Measurements from ENCODE around the gene TMEM198.

DNA sequence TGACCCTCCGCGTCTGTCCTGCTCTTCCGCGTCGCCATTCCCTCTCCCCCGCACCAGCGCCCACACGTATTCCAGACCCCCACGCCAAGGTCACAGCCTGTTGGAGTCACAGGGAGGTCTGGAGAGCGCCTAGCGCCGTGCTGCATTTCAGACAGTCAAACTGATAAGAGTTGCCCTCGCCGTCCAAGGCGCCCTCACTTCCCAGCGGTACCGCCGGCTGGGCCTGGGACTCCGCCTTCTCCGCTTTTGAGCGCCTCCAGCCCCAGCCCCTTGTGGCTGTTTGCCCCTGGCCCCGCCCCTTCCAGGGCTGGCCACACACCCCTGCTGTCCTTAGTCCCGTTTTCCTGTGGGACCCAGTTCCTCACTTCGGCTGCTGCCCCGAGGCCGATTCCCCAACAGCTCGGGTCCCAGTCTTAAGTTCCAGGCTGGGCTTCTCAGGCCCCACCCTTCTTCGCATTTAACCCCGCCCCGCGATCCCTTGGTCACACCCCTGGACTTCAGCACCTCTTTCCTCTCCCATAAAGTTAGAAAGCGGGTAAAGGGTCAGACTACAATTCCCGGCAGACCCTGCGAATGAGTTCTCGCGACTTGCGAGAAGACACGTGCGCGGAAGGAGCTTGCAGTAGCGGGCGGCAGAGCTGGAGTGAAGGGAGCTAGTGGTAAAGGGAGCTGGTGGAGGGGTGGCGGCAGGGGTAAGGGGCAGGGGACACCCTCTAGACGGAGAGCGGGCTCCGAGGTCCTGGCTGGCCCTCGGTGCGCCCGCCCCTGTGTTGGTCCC, 45.4 kb upstream of the TMEM198 start, which contains the start of gene GMPPA:
- TF ChIP-seq, protein P1, sequence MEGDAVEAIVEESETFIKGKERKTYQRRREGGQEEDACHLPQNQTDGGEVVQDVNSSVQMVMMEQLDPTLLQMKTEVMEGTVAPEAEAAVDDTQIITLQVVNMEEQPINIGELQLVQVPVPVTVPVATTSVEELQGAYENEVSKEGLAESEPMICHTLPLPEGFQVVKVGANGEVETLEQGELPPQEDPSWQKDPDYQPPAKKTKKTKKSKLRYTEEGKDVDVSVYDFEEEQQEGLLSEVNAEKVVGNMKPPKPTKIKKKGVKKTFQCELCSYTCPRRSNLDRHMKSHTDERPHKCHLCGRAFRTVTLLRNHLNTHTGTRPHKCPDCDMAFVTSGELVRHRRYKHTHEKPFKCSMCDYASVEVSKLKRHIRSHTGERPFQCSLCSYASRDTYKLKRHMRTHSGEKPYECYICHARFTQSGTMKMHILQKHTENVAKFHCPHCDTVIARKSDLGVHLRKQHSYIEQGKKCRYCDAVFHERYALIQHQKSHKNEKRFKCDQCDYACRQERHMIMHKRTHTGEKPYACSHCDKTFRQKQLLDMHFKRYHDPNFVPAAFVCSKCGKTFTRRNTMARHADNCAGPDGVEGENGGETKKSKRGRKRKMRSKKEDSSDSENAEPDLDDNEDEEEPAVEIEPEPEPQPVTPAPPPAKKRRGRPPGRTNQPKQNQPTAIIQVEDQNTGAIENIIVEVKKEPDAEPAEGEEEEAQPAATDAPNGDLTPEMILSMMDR (IDR thresholded peaks at IDR 0.05): no peak
- TF ChIP-seq POLR2A (IDR thresholded peaks at IDR 0.05): peak in 1 of 2 donors; percentile 70

Data from vagina (tissue), 2 donors.